Hepatocyte (in vitro differentiated cells): ENCODE measurements around the gene CTNNAL1. TPM values are rescaled to one million over a fixed set of nuclear protein-coding genes. Genes with fewer than 3 reads are reported as not detected.

Experiments
- DNase-seq: peaks from one replicate; pipeline ENCODE4 v3.0.0-alpha.2; 2016; ENCODE audit warnings: low spot score
- H2AFZ ChIP-seq: fragments of 200-600 bp; sonication (generic); 2 replicates; pipeline ENCODE4 v1.6.0; 2016; ENCODE audit warnings: antibody characterized with exemption, mild to moderate bottlenecking
- H3K27ac ChIP-seq: fragments of 200-600 bp; sonication (generic); 2 replicates; pipeline ENCODE4 v1.5.1; 2016; ENCODE audit warnings: mild to moderate bottlenecking
- H3K27me3 ChIP-seq: fragments of 200-600 bp; sonication (generic); 2 replicates; pipeline ENCODE4 v1.6.1; 2016
- H3K36me3 ChIP-seq: fragments of 200-600 bp; sonication (generic); replicated peaks from 2 replicates; pipeline ENCODE4 v1.5.1; 2016; ENCODE audit warnings: low read depth; ENCODE audit not compliant: insufficient read depth
- H3K4me1 ChIP-seq: fragments of 200-600 bp; sonication (generic); 2 replicates; pipeline ENCODE4 v1.5.1; 2016; ENCODE audit warnings: mild to moderate bottlenecking, moderate library complexity; ENCODE audit not compliant: insufficient read depth
- H3K4me2 ChIP-seq: fragments of 200-600 bp; sonication (generic); 2 replicates; pipeline ENCODE4 v1.6.0; 2016
- H3K4me3 ChIP-seq: fragments of 200-600 bp; sonication (generic); 2 replicates; pipeline ENCODE4 v1.5.1; 2016; ENCODE audit warnings: mild to moderate bottlenecking
- H3K79me2 ChIP-seq: fragments of 200-600 bp; sonication (generic); 2 replicates; pipeline ENCODE4 v1.6.0; 2017; ENCODE audit warnings: mild to moderate bottlenecking
- H3K9me2 ChIP-seq: fragments of 200-600 bp; sonication (generic); replicated peaks from 2 replicates; pipeline ENCODE4 v1.6.0; 2017; ENCODE audit warnings: mild to moderate bottlenecking; ENCODE audit not compliant: insufficient read depth
- H3K9me3 ChIP-seq: fragments of 200-600 bp; sonication (generic); 2 replicates; pipeline ENCODE4 v1.5.1; 2016; ENCODE audit warnings: low read depth, mild to moderate bottlenecking
- H4K20me1 ChIP-seq: fragments of 200-600 bp; sonication (generic); 2 replicates; pipeline ENCODE4 v1.6.0; 2016; ENCODE audit warnings: mild to moderate bottlenecking; ENCODE audit not compliant: insufficient read depth, poor library complexity, severe bottlenecking
- EZH2 ChIP-seq: fragments of 200-600 bp; sonication (generic); IDR thresholded peaks from 2 replicates; pipeline ENCODE4 v1.6.1; 2016; ENCODE audit warnings: antibody characterized with exemption, mild to moderate bottlenecking, borderline replicate concordance
- EZH2phosphoT487 ChIP-seq: fragments of 200-600 bp; sonication (generic); IDR thresholded peaks from one replicate; pipeline ENCODE4 v1.6.1; 2018; ENCODE audit warnings: antibody characterized with exemption, mild to moderate bottlenecking, low read depth, moderate library complexity; ENCODE audit not compliant: unreplicated experiment, severe bottlenecking
- WGBS: methylation state at CpG from one replicate; pipeline ENCODE4 v1.1.6; 2016; ENCODE audit warnings: low lambda C conversion rate; ENCODE audit errors: missing lambda C conversion rate; 5-methylcytosine and 5-hydroxymethylcytosine counted together
- polyA plus RNA-seq: library from polyadenylated mRNA; unstranded; fragments of >200 nt; fragmentation: Nextera tagmentation; extraction: Ambion mirVana; gene quantifications from 2 replicates; pipeline ENCODE4 v1.2.1, GENCODE V29; 2016
- total RNA-seq: library from RNA; depleted of rRNA; stranded (reverse); fragments of >200 nt; gene quantifications from 2 replicates; pipeline ENCODE4 v1.2.3, GENCODE V29; 2014
- TF ChIP-seq, protein P1 (sequence below): fragments of 200-600 bp; sonication (generic); IDR thresholded peaks from 2 replicates; pipeline ENCODE4 v1.5.1; 2016; ENCODE audit warnings: antibody characterized with exemption, mild to moderate bottlenecking; ENCODE audit not compliant: poor library complexity

The CTNNAL1 gene
- total and polyA plus RNA-seq, 2 experiments from 2014 or later: 54.5 to 57.4 TPM

DNA sequence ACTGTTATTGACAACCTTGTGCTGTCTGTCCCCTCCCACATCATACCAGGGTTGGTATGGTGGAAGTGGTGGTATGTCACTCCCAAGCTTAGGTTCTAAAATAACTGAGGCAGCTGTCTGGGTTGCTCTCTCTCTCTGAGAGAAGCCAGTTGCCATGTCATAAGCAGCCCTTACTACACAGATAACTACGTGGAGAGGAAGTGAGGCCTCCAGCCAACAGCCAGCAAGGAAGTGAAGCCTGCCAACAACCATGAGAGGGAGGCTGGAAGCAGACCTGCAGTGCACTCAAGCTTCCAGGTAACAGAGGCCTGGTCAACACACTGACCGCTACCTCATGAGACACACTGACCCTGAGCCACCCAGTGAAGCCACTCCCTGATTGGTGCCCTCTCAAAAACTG, 18.6 kb downstream of the CTNNAL1 start:
- Histone ChIP-seq H3K27ac (no peak overlapping the region), H3K9me2 (no peaks in the 10 kb centered on the region), H3K36me3 (no peaks in the 10 kb centered on the region), H3K27me3 (no peaks in the 10 kb centered on the region), H3K4me1 (no peaks in the 10 kb centered on the region), H3K9me3 (no peaks in the 10 kb centered on the region), H3K4me3 (no peak overlapping the region), H2AFZ (no peak overlapping the region), H3K4me2 (no peak overlapping the region), H3K79me2 (peaks cover 20% of the 10 kb centered on the region), H4K20me1 (no peaks in the 10 kb centered on the region)
- DNase-seq: no peak
- TF ChIP-seq, protein P1, sequence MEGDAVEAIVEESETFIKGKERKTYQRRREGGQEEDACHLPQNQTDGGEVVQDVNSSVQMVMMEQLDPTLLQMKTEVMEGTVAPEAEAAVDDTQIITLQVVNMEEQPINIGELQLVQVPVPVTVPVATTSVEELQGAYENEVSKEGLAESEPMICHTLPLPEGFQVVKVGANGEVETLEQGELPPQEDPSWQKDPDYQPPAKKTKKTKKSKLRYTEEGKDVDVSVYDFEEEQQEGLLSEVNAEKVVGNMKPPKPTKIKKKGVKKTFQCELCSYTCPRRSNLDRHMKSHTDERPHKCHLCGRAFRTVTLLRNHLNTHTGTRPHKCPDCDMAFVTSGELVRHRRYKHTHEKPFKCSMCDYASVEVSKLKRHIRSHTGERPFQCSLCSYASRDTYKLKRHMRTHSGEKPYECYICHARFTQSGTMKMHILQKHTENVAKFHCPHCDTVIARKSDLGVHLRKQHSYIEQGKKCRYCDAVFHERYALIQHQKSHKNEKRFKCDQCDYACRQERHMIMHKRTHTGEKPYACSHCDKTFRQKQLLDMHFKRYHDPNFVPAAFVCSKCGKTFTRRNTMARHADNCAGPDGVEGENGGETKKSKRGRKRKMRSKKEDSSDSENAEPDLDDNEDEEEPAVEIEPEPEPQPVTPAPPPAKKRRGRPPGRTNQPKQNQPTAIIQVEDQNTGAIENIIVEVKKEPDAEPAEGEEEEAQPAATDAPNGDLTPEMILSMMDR: no peak
- TF ChIP-seq EZH2 (no peak), EZH2phosphoT487 (no peak)
- WGBS: 80% methylated on average over 2 of the region's 2 CpGs

DNA sequence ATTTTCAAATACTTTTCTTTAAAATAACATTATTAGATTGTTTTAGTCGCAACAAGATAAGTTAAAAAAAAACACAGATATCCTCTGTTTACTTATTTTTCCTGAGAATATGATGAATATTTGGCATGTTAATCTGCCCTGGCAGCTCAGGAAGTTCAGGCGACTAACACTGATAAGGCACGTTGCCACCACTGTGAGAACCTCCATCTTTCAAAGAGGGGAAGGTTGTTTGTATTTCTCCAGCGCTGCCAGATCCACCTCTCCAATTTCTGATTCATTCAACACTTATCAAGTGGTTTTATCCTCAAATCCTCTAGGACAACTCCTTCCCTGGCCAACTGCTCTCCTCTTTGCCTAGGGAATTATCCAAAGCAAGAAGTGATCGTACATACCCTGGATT, 21.8 kb downstream of the CTNNAL1 start:
- Histone ChIP-seq H3K27me3 (no peaks in the 10 kb centered on the region), H3K4me1 (no peaks in the 10 kb centered on the region), H3K9me3 (no peaks in the 10 kb centered on the region), H3K79me2 (peaks cover 3% of the 10 kb centered on the region), H2AFZ (no peak overlapping the region), H3K4me2 (no peak overlapping the region), H3K4me3 (no peak overlapping the region), H3K9me2 (no peaks in the 10 kb centered on the region), H3K36me3 (no peaks in the 10 kb centered on the region), H3K27ac (no peak overlapping the region), H4K20me1 (no peaks in the 10 kb centered on the region)
- WGBS: 64% methylated on average over 5 of the region's 5 CpGs
- TF ChIP-seq EZH2phosphoT487: no peak
- TF ChIP-seq, protein P1: no peak
- no peak for DNase-seq

DNA sequence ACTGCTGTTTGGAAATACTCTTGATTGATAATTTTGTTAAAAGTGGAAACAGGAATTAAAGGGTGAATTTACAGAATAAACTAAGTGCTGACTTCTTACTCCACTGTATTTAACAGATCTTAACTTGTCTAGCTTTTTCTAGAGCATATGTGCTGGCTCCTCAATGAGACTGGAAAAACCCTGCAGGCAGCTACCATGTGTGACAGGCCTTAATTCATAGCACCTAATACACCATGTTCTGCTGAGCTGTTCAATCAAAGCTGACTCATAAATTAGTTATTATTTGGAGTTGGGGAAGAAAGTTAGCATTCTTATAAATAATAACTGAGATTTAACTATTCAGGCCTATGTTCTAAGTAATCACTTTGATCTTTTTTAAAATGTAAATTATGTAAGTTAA, 29.4 kb downstream of the CTNNAL1 start:
- no peak overlapping the region for H3K4me3 ChIP-seq
- H3K79me2 ChIP-seq: no peaks in the 10 kb centered on the region
- no peaks in the 10 kb centered on the region for H3K4me1 ChIP-seq
- H4K20me1 ChIP-seq: no peaks in the 10 kb centered on the region
- H3K27me3 ChIP-seq: no peaks in the 10 kb centered on the region
- no peak for DNase-seq
- H2AFZ ChIP-seq: no peak overlapping the region
- no peak overlapping the region for H3K27ac ChIP-seq
- no peaks in the 10 kb centered on the region for H3K9me2 ChIP-seq
- H3K4me2 ChIP-seq: no peak overlapping the region
- H3K9me3 ChIP-seq: no peaks in the 10 kb centered on the region
- TF ChIP-seq EZH2 (no peak), EZH2phosphoT487 (no peak)
- TF ChIP-seq, protein P1: no peak
- no peaks in the 10 kb centered on the region for H3K36me3 ChIP-seq

DNA sequence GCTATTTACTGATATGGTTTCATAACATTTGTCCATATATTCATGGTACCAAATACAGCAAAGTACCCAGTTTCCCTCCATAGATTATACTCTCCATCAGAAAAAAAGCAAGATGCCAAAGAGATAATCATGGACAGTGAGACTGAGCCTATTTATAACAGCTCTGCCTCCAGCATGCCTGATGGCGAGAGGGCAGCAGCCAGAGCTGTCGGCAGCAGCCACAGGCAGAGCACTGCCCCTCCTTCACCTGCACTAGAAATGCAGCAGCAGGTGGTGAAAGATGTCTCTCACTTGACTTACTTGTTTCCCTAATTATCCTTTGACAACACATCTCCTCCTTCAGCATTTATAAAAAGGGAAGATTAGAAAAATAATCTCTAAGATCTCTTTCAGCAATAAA, 32.4 kb downstream of the CTNNAL1 start:
- WGBS: 92% methylated on average over 2 of the region's 2 CpGs
- H3K9me3 ChIP-seq: no peaks in the 10 kb centered on the region

More for the DNA sequence above, 32.4 kb downstream of the CTNNAL1 start:
- Histone ChIP-seq H3K4me1 (no peaks in the 10 kb centered on the region), H3K79me2 (no peaks in the 10 kb centered on the region), H3K4me3 (no peak overlapping the region), H2AFZ (no peak overlapping the region), H3K9me2 (no peaks in the 10 kb centered on the region), H3K27ac (no peak overlapping the region), H3K4me2 (no peak overlapping the region), H4K20me1 (no peaks in the 10 kb centered on the region), H3K27me3 (no peaks in the 10 kb centered on the region), H3K36me3 (no peaks in the 10 kb centered on the region)
- TF ChIP-seq, protein P1: no peak
- TF ChIP-seq EZH2: no peak
- TF ChIP-seq EZH2phosphoT487: no peak
- no peak for DNase-seq
